Ascending aorta (tissue), 2 donors: ENCODE results near the gene ALPL. TPM values are rescaled to one million over a fixed set of nuclear protein-coding genes. Genes with fewer than 3 reads are reported as not detected.

Experiments used
- DNase-seq, 2 donors: peaks; one replicate each; pipeline ENCODE4 v3.0.0-alpha.2; 2019; ENCODE audit warnings: low spot score in 2 of 2
- H3K27ac ChIP-seq, 2 donors: fragments of 200-600 bp; sonication (generic); one replicate each; pipeline ENCODE4 v1.5.1; 2016 to 2017; ENCODE audit warnings: mild to moderate bottlenecking in 1 of 2
- H3K27me3 ChIP-seq: fragments of 200-600 bp; sonication (generic); one replicate; pipeline ENCODE4 v1.5.1; 2017
- H3K36me3 ChIP-seq, 2 donors: fragments of 200-600 bp; sonication (generic); one replicate each; pipeline ENCODE4 v1.5.1; 2016
- H3K4me1 ChIP-seq, 2 donors: fragments of 200-600 bp; sonication (generic); one replicate each; pipeline ENCODE4 v1.5.1; 2016 to 2017; ENCODE audit warnings: mild to moderate bottlenecking in 1 of 2
- H3K4me3 ChIP-seq, 2 donors: fragments of 200-600 bp; sonication (generic); one replicate each; pipeline ENCODE4 v1.5.1; 2016 to 2017; ENCODE audit warnings: mild to moderate bottlenecking in 1 of 2
- H3K9me3 ChIP-seq, 2 donors: fragments of 200-600 bp; sonication (generic); one replicate each; pipeline ENCODE4 v1.5.1; 2016
- intact Hi-C: fragments of 100-400 bp; cut with DNase I; formaldehyde crosslinking; loops from one replicate; pipeline ENCODE4 v1.15.1; 2023
- total RNA-seq: library from RNA; depleted of rRNA; stranded (reverse); fragments of >200 nt; gene quantifications from one replicate; pipeline ENCODE4 v1.1.0, GENCODE V29; 2016
- TF ChIP-seq, protein P1 (sequence below), 3 experiments: fragments of 200-600 bp in 2 of 3; fragments of 450-650 bp in 1 of 3; sonication (generic) in 2 of 3; IDR thresholded peaks; one replicate each; pipeline ENCODE4 v1.5.1; 2016 to 2019; ENCODE audit warnings: antibody characterized with exemption in 3 of 3, mild to moderate bottlenecking in 1 of 3, moderate library complexity in 1 of 3

Gene ALPL
- total RNA-seq, 1 donor from 2014 or later: 35.3 TPM

DNA sequence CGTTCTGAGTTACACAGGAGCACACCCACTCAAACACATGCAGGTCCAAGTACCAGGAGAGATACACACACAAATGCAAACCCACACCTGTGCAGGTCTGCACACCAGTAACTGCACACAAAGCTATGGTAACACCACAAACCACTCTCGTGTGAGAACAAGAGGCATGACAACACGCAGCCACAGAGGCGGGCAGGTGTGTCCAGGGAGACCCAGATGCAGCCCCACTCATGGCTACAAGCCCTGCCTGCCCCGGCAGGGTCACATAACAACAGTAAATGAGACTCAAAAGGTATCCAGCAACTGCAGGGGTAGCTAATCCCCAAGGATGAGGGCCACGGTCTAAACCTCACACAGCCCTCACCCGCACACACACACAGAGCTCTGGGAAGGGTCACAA, 111.8 kb downstream of the ALPL start:
- no peaks in the 10 kb centered on the region for H3K4me1 ChIP-seq
- intact Hi-C loops: no loop called here
- no peak overlapping the region for H3K4me3 ChIP-seq
- peaks cover 5% of the 10 kb centered on the region for H3K27me3 ChIP-seq
- TF ChIP-seq, protein P1, sequence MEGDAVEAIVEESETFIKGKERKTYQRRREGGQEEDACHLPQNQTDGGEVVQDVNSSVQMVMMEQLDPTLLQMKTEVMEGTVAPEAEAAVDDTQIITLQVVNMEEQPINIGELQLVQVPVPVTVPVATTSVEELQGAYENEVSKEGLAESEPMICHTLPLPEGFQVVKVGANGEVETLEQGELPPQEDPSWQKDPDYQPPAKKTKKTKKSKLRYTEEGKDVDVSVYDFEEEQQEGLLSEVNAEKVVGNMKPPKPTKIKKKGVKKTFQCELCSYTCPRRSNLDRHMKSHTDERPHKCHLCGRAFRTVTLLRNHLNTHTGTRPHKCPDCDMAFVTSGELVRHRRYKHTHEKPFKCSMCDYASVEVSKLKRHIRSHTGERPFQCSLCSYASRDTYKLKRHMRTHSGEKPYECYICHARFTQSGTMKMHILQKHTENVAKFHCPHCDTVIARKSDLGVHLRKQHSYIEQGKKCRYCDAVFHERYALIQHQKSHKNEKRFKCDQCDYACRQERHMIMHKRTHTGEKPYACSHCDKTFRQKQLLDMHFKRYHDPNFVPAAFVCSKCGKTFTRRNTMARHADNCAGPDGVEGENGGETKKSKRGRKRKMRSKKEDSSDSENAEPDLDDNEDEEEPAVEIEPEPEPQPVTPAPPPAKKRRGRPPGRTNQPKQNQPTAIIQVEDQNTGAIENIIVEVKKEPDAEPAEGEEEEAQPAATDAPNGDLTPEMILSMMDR (IDR thresholded peaks at IDR 0.05): no peak
- H3K36me3 ChIP-seq: no peaks in the 10 kb centered on the region
- DNase-seq: no peak
- H3K27ac ChIP-seq: no peak overlapping the region
- H3K9me3 ChIP-seq: no peaks in the 10 kb centered on the region

DNA sequence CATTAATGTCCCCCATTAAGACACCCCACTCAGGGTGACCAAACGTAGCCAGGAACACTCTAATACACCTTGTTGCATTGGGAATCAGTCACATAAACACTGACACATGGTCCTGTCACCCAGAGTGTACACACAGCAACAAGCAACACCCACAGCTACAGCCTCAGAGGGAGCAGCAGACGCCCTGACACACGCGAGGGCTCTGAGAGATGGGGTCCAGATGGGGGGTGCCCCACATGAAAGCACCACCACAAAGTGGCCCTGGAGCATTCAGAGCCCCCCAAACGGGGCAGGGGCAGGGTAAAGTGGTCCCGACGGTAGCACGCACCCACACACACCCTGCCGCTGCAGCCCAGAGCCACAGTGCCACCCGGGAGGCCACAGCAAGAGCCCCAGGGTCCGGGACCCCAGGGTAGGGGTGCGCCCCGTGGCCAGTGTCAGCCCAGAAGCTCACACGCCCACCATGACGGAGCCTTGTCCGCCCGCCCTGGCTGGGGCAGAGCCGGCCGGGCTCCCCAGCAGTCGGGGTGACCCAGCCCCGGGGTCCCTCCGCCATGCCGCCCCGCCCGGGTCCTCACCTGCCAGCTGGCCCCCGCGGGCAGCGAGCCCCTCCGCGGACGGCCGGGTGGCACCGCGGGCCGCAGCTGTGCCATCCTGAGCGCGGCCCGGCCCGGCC, 112.7 kb downstream of the ALPL start:
- intact Hi-C loops: no loop called here
- DNase-seq: no peak
- Histone ChIP-seq H3K9me3 (no peaks in the 10 kb centered on the region), H3K27ac (no peak overlapping the region), H3K4me1 (no peaks in the 10 kb centered on the region), H3K4me3 (no peak overlapping the region), H3K27me3 (peaks cover 5% of the 10 kb centered on the region), H3K36me3 (no peaks in the 10 kb centered on the region)
- TF ChIP-seq, protein P1 (IDR thresholded peaks at IDR 0.05): no peak

DNA sequence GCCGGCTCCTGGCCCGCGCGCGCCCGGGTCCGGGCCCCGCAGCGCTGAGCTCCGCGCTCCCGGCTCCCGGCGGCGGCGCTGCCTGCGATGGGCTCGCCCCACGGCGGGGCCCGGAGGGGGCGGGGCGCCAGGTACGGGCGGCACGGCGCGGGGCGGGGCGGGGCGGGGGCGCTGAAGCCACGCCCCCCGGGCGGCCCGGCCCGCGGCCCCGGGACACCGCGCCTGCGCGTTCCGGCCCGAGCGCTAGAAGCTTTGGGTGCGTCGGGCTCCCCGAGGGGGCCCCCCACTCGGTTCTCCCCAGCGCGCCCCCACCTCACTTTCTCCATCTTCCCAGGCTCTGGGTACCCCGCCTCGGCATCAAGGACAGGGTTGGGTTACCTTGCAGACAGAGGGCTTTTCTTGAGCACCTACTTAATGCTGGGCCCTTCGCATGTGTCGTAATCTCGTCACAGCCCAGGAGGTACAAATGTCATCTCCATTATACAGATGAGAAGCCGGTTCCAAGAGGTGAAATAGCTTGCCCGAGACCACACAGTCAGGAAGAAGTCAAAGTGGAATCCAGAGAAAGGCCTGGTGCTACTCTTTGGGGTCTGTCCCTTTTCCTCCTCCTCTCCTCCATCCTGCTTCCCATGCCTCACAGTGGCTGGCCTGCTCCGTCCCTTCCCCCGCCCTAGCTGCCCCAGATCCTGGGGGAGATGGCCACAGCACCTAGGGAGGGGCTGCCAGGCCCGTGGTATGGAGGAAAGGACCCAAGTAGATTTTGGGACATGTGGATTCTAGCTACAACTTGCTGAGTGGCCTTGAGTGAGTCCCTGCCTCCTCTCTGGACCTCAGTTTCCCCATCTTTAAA, 113.5 kb downstream of the ALPL start:
- Histone ChIP-seq H3K36me3 (no peaks in the 10 kb centered on the region), H3K27me3 (peaks cover 5% of the 10 kb centered on the region), H3K27ac (no peak overlapping the region), H3K4me1 (no peaks in the 10 kb centered on the region), H3K4me3 (peak overlapping the region in 1 of 2 donors; percentile 39), H3K9me3 (no peaks in the 10 kb centered on the region)
- no peak for DNase-seq
- intact Hi-C loops: no loop called here
- TF ChIP-seq, protein P1 (IDR thresholded peaks at IDR 0.05): no peak

DNA sequence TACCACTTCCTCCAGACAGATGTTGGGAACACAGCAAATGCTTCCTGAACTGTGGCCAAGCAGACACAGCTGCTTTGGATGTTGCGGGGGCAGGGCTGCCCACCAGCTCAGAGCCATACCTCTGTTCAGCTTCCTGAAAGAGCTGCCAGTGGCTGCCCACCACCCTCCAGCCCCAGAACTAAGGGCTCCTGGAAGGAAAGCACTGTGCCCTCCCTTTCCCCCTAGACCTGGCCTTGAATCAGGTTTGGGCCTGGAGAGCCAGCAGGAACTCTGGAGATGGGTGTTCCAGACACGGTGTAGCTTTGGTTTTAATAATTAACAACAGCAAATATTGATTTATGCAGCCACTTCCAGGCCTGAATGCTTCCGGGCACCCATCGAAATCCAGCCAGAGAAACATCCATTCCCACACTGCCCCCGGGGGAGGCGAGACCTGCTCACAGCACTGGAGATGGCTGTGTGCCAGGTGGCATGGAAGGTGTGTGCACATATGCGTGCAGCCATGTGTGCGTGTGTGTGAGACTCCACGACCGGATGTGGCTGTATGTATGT, 114.3 kb downstream of the ALPL start:
- Histone ChIP-seq H3K4me3 (no peak overlapping the region), H3K27ac (no peak overlapping the region), H3K27me3 (peaks cover 5% of the 10 kb centered on the region), H3K4me1 (no peaks in the 10 kb centered on the region), H3K36me3 (no peaks in the 10 kb centered on the region), H3K9me3 (no peaks in the 10 kb centered on the region)
- TF ChIP-seq, protein P1 (IDR thresholded peaks at IDR 0.05): no peak
- intact Hi-C loops: no loop called here
- no peak for DNase-seq

DNA sequence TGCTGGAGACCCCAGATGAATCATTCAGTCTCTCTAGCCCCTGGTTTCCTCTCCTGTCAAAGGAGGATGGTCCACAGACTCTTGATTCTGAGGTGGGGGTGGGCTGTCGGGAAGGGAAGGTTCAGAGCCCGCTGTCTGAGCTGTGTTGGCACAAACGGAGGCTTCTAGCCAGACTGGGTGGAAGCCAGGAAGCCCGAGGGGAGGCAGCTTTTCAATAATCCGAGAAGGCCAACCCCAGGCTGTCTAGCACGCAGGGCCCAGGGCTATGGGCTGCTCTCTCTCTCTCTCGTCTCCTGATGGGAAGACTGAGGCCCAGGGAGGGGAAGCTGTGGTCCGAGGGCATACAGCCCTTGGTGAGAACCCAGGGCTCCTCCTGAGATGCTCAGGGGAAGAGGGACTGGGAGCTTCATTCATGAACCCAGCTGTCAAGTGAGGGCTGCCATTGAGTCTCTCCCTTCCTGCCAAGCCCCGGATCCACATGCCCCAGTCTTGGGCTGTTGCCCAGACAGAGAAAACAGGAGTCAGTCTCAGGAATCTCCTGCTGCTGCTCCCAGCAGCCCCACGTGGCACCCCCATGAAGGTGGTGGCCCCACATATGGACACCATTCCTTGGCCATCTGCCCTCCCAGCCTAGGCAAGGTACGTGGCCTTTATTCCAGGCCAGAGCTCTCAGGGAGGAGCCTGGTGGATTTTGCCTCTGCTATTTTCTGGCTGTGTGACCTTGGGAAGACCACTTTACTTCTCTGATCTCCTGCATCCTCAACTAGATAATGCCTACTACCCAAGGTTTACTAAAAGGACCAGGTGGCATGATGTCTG, 115.6 kb downstream of the ALPL start:
- Histone ChIP-seq H3K27me3 (peaks cover 5% of the 10 kb centered on the region), H3K4me3 (no peak overlapping the region), H3K9me3 (no peaks in the 10 kb centered on the region), H3K4me1 (no peaks in the 10 kb centered on the region), H3K36me3 (no peaks in the 10 kb centered on the region), H3K27ac (no peak overlapping the region)
- DNase-seq: no peak
- intact Hi-C loops: no loop called here
- TF ChIP-seq, protein P1 (IDR thresholded peaks at IDR 0.05): no peak
